ENCODE data around the gene KIAA1549.

- TF ChIP-seq CTCF (IDR thresholded peaks at IDR 0.05), result no peak
- no peak for TF ChIP-seq EZH2 (IDR thresholded peaks at IDR 0.05; ENCODE audit: borderline replicate concordance, insufficient read depth, low read depth, low read length, poor library complexity, severe bottlenecking)
These were observed 143.6 kb downstream of the KIAA1549 start for GRCh38 chr7:138837627-138838026.

Data from B cell (primary cell).